ENCODE data around the gene CHAF1A. TPM values are rescaled to one million over a fixed set of nuclear protein-coding genes. Genes with fewer than 3 reads are reported as not detected.
A peak's percentile ranks its signal among the peaks of the same experiment; 100 is the strongest.

The CHAF1A gene
- total and polyA plus RNA-seq, 7 experiments from 2014 or later, result 3.2 to 71.2 (median 12.4) TPM

DNA sequence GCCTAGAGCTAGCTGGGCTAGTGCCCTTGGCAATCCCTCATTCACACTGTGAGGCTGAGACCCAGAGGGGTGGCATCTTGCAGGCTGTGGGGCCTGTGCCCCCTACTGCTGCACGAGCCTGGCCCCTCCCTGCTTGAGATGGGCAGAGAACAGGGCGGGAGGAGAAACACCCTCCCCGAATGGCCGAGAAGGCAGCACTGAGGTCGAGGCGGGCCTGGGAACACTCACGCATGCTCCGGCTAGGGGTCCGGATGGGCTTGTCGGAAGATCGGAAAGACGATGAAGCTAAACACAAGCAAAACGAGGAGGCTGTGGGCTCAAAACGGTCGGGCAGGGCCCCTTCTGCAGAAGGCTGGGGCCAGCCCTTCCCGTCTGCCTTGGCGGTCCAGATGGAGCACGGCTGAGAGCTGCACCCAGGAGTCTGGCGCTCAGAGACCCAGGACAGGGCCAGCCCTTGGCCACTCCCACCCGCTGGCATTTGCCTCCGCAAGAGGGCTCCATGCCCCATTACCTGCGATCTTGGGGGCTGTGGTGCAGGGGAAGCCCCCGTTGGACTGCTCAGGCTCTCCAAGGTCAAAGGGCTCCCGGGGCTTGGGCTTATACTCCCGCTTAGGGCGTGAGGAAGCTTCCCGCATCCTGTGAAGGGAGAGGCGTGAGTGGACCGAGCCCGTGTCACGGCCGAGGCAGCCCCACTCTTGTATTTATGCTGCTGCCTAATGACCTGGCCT is 40.2 kb upstream of the CHAF1A start:
- Histone ChIP-seq H3K4me3 (ENCODE audit: low read length) (no peak overlapping the region), H3K9me3 (ENCODE audit: control insufficient read depth in 2 of 3, low read length in 3 of 3) (no peaks in the 10 kb centered on the region), H3K36me3 (ENCODE audit: control insufficient read depth in 2 of 3, insufficient read depth in 3 of 3, low read length in 3 of 3) (peaks cover 0 to 88% (median 5%) of the 10 kb centered on the region in 3 experiments), H3K4me1 (ENCODE audit: control insufficient read depth in 2 of 2, insufficient read depth in 2 of 2, low read length in 2 of 2) (no peaks in the 10 kb centered on the region), H3K27me3 (ENCODE audit: control insufficient read depth in 2 of 2, insufficient read depth in 2 of 2, low read length in 2 of 2) (no peaks in the 10 kb centered on the region), H3K27ac (ENCODE audit: low read depth, low read length) (no peak overlapping the region)
- peaks cover 0 to 10% (median 2%) of the 10 kb centered on the region in 7 donors for H3K4me1 Mint-ChIP-seq
- CTCF ChIA-PET, result interaction anchor here (1.3 to 2.8 kb wide), 2 partner anchors 10 to 38 kb away, joined by 4 to 9 read pairs; partner anchors contain the start of gene SH3GL1
- DNase-seq (no peak), ATAC-seq (no peak)
- H3K36me3 Mint-ChIP-seq, result peaks cover 0 to 10% (median 3%) of the 10 kb centered on the region in 5 donors
- no peaks in the 10 kb centered on the region for H3K9me3 Mint-ChIP-seq
- no peaks in the 10 kb centered on the region for H3K27me3 Mint-ChIP-seq
- peak overlapping the region in 2 of 9 donors; percentile 23 to 36 for H3K27ac Mint-ChIP-seq
- intact Hi-C loops (cut with micrococcal nuclease), result no loop called here
- POLR2A ChIA-PET, result no interaction called here
- H3K4me3 Mint-ChIP-seq, result no peak overlapping the region

DNA sequence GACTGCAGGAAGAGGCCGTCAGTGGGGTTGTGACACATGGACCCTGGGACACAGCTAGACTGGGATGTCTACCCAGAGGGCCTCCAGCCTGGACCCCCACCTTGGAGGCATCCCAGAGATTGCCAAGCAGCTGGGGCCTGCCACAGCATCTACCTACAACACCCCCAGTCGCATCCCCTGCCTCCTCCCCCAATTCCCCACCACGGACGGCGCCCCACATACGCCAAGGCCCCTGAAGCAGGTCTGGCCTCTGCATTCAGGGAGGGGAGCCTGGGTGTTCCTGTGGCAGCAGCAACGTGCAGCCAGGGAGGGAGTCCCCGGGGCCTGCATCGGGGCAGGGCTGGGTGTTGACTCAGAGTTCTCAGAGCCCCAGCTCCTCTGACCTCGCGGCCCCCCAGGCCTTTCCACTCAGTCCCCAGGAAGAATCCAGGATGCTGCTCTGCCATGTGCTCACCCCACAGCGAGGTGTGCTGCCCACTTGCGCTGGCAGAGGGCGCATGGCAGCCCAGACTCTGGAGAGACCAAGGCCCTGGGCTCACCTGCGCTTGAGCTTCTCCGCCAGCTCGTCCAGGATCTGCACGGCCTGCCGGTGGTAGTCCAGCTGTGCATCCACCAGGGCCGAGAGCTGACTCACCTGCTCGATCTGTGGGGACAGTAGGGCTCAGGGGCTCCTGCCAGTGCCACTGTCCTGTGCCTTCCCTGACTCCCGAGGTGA is 39.5 kb upstream of the CHAF1A start:
- Histone ChIP-seq H3K4me1 (ENCODE audit: control insufficient read depth in 2 of 2, insufficient read depth in 2 of 2, low read length in 2 of 2) (peaks cover 0 to under 1% of the 10 kb centered on the region in 2 donors), H3K9me3 (ENCODE audit: control insufficient read depth in 2 of 3, low read length in 3 of 3) (no peaks in the 10 kb centered on the region), H3K27me3 (ENCODE audit: control insufficient read depth in 2 of 2, insufficient read depth in 2 of 2, low read length in 2 of 2) (no peaks in the 10 kb centered on the region), H3K4me3 (ENCODE audit: low read length) (no peak overlapping the region), H3K27ac (ENCODE audit: low read depth, low read length) (no peak overlapping the region), H3K36me3 (ENCODE audit: control insufficient read depth in 2 of 3, insufficient read depth in 3 of 3, low read length in 3 of 3) (peaks cover 0 to 94% (median 5%) of the 10 kb centered on the region in 3 experiments)
- Mint-ChIP-seq H3K27me3 (no peaks in the 10 kb centered on the region), H3K27ac (peak overlapping the region in 1 of 9 donors; percentile 36), H3K4me1 (peaks cover 3 to 17% (median 5%) of the 10 kb centered on the region in 7 donors), H3K36me3 (peaks cover 0 to 10% (median 3%) of the 10 kb centered on the region in 5 donors), H3K4me3 (no peak overlapping the region), H3K9me3 (no peaks in the 10 kb centered on the region)
- no peak for DNase-seq
- ChIA-PET POLR2A (interaction anchor here (0.8 kb wide), 1 partner anchor 39 kb away, joined by 3 read pairs; no protein-coding TSS in a partner anchor), CTCF (interaction anchor here (0.5 to 2.8 kb wide), 4 partner anchors 10 to 375 kb away, joined by 3 to 9 read pairs (median 4); partner anchors contain the start of gene SH3GL1)
- intact Hi-C loops (cut with micrococcal nuclease), result no loop called here
- no peak for ATAC-seq

DNA sequence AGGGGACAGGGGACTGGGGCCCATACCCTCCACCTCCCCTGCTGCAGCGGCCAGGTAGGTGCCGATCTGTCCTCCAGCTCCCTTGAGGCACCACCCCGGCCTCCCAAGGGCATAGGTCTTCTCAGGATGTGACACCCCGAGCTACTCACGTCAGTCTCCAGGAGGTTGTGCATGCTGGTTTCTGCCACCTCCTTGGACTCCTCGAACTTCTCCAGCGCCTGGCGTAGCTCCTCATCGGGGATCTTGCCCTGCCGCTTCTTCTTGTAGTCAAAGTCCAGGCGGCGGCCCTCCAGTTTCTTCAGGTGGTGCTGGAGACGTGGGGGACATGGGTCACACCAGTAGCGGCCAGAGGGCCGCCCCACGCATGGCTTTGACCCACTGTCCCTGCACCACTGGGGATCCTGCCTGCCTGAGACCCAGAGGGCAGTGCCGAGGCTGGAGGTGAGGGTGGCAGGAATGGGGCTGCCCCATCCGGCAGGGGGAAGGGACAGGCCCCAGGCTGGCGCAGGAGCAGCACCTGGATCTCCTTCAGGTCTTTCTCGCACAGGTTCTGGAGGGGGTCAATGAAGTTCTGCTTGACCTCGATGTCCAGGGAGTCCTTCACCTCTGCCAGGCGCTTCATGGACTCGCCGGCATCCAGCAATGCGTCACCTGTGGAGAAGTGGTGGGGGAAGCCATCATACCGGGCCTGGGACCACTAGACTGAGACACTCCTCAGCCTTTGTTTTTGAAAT is 38.7 kb upstream of the CHAF1A start:
- Histone ChIP-seq H3K27ac (ENCODE audit: low read depth, low read length) (no peak overlapping the region), H3K27me3 (ENCODE audit: control insufficient read depth in 2 of 2, insufficient read depth in 2 of 2, low read length in 2 of 2) (no peaks in the 10 kb centered on the region), H3K4me3 (ENCODE audit: low read length) (no peak overlapping the region), H3K9me3 (ENCODE audit: control insufficient read depth in 2 of 3, low read length in 3 of 3) (no peaks in the 10 kb centered on the region), H3K36me3 (ENCODE audit: control insufficient read depth in 2 of 3, insufficient read depth in 3 of 3, low read length in 3 of 3) (peaks cover 0 to 93% (median 5%) of the 10 kb centered on the region in 3 experiments), H3K4me1 (ENCODE audit: control insufficient read depth in 2 of 2, insufficient read depth in 2 of 2, low read length in 2 of 2) (peaks cover 5 to 8% of the 10 kb centered on the region in 2 donors)
- H3K9me3 Mint-ChIP-seq, result no peaks in the 10 kb centered on the region
- no peak for DNase-seq
- H3K36me3 Mint-ChIP-seq, result peaks cover 0 to 10% (median 3%) of the 10 kb centered on the region in 5 donors
- POLR2A ChIA-PET, result interaction anchor here (0.8 kb wide), 1 partner anchor 38 kb away, joined by 3 read pairs; no protein-coding TSS in a partner anchor
- CTCF ChIA-PET, result interaction anchor here (0.5 to 2.8 kb wide), 4 partner anchors 11 to 97 kb away, joined by 3 to 9 read pairs (median 4); partner anchors contain the start of gene SH3GL1
- peaks cover 7 to 24% (median 10%) of the 10 kb centered on the region in 7 donors for H3K4me1 Mint-ChIP-seq
- intact Hi-C loops (cut with micrococcal nuclease), result no loop called here
- ATAC-seq, result no peak
- no peak overlapping the region for H3K4me3 Mint-ChIP-seq
- H3K27ac Mint-ChIP-seq, result no peak overlapping the region
- H3K27me3 Mint-ChIP-seq, result no peaks in the 10 kb centered on the region

DNA sequence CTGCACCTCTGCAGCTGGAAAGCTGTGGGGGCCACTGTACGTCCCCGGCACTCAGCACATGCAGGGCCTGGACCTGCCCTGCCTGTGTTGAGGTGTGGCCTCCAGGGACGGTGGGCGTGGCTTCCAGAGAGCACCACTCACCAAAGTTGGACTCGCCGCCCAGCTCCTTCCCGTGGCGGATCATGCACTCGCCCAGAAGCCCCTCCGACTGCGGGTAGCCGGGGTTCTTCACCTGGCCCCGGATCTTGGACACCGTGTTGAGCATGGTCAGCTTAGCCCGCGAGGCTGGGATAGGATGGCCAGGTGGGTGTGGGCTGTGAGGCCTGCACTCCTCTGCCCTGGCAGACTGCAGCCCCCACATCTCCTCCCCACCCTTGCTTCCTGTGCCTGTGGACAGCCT is 37.1 kb upstream of the CHAF1A start:
- ATAC-seq (no peak), DNase-seq (no peak)
- H3K36me3 Mint-ChIP-seq, result peaks cover 0 to 8% (median 3%) of the 10 kb centered on the region in 5 donors
- H3K27ac Mint-ChIP-seq, result no peak overlapping the region
- Histone ChIP-seq H3K27me3 (ENCODE audit: control insufficient read depth in 2 of 2, insufficient read depth in 2 of 2, low read length in 2 of 2) (no peaks in the 10 kb centered on the region), H3K36me3 (ENCODE audit: control insufficient read depth in 2 of 3, insufficient read depth in 3 of 3, low read length in 3 of 3) (peaks cover 0 to 77% (median 5%) of the 10 kb centered on the region in 3 experiments), H3K4me3 (ENCODE audit: low read length) (no peak overlapping the region), H3K9me3 (ENCODE audit: control insufficient read depth in 2 of 3, low read length in 3 of 3) (no peaks in the 10 kb centered on the region), H3K27ac (ENCODE audit: low read depth, low read length) (no peak overlapping the region), H3K4me1 (ENCODE audit: control insufficient read depth in 2 of 2, insufficient read depth in 2 of 2, low read length in 2 of 2) (peaks cover 12 to 21% of the 10 kb centered on the region in 2 donors)
- intact Hi-C loops (cut with micrococcal nuclease), result no loop called here
- H3K4me1 Mint-ChIP-seq, result peaks cover 17 to 36% (median 22%) of the 10 kb centered on the region in 7 donors
- no peaks in the 10 kb centered on the region for H3K27me3 Mint-ChIP-seq
- ChIA-PET POLR2A (interaction anchor here (1.1 kb wide), 1 partner anchor 35 kb away, joined by 3 read pairs; the partner anchor contains the start of gene SH3GL1), CTCF (interaction anchor here (0.9 to 1.0 kb wide), 2 partner anchors 36 to 37 kb away, joined by 3 read pairs; partner anchors contain the start of gene CHAF1A)
- no peaks in the 10 kb centered on the region for H3K9me3 Mint-ChIP-seq
- no peak overlapping the region for H3K4me3 Mint-ChIP-seq

DNA sequence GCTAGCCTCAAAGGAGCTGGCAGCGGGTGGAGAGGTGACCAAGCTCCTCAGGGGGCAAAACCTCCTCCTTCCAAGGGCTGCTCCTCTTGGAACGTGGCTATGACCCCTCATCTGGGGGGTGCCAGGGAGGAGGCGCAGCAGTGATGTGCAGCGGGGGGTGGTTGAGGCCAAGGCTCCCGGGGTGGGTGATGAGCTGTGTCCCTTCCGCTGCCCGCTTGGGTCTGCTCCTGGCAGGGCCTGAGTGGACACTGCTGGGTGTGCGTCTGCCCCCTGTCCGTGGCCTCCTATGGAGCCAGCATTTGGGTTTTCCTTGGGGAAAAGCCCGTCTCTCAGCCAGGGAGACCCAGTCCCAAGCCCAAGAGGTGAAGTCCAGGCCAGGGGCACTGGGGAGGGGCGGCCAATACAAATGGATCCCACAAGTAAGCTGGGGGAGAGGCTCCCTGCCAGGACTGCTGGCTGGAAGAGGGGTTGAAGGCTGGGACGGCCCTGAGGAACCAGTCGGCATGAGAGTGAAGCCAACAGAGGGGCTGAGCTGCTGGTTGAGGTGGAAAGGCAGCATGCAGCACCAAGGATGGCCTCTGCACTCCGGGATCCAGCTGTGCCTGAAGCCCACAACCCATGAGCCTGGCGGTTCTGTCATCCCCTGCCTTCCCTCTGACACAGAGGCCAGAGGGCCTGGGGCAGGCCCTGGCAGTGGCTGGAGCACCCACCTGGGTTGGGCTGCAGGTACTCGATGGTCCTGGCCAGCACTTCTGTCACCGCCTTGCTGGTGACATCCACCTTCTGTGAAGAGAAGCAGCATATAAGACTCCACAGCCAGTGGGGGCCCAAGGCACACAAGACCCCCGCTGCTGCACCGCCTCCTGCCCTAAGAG is 36.4 kb upstream of the CHAF1A start:
- intact Hi-C loops (cut with micrococcal nuclease), result no loop called here
- ChIA-PET CTCF (interaction anchor here (0.9 to 1.0 kb wide), 2 partner anchors 35 to 36 kb away, joined by 3 read pairs; partner anchors contain the start of gene CHAF1A), POLR2A (interaction anchor here (1.1 to 1.2 kb wide), 2 partner anchors 34 to 38 kb away, joined by 3 read pairs; partner anchors contain the start of gene SH3GL1)
- Mint-ChIP-seq H3K4me3 (peak overlapping the region in 2 of 10 donors; percentile 6 to 44), H3K36me3 (peaks cover 0 to 4% (median 3%) of the 10 kb centered on the region in 5 donors), H3K9me3 (no peaks in the 10 kb centered on the region), H3K4me1 (peaks cover 22 to 41% (median 28%) of the 10 kb centered on the region in 7 donors), H3K27me3 (no peaks in the 10 kb centered on the region), H3K27ac (peak overlapping the region in 6 of 9 donors; percentile 30 to 65 (median 58))
- H3K9me3 ChIP-seq (ENCODE audit: control insufficient read depth in 2 of 3, low read length in 3 of 3), result no peaks in the 10 kb centered on the region
- H3K27ac ChIP-seq (ENCODE audit: low read depth, low read length), result no peak overlapping the region
- H3K4me3 ChIP-seq (ENCODE audit: low read length), result no peak overlapping the region
- peaks cover 0 to 70% (median 5%) of the 10 kb centered on the region in 3 experiments for H3K36me3 ChIP-seq (ENCODE audit: control insufficient read depth in 2 of 3, insufficient read depth in 3 of 3, low read length in 3 of 3)
- H3K4me1 ChIP-seq (ENCODE audit: control insufficient read depth in 2 of 2, insufficient read depth in 2 of 2, low read length in 2 of 2), result peaks cover 18 to 28% of the 10 kb centered on the region in 2 donors
- H3K27me3 ChIP-seq (ENCODE audit: control insufficient read depth in 2 of 2, insufficient read depth in 2 of 2, low read length in 2 of 2), result no peaks in the 10 kb centered on the region
- ATAC-seq (no peak), DNase-seq (no peak)
